ENCODE results near the gene RNF220.

Gene RNF220

DNA sequence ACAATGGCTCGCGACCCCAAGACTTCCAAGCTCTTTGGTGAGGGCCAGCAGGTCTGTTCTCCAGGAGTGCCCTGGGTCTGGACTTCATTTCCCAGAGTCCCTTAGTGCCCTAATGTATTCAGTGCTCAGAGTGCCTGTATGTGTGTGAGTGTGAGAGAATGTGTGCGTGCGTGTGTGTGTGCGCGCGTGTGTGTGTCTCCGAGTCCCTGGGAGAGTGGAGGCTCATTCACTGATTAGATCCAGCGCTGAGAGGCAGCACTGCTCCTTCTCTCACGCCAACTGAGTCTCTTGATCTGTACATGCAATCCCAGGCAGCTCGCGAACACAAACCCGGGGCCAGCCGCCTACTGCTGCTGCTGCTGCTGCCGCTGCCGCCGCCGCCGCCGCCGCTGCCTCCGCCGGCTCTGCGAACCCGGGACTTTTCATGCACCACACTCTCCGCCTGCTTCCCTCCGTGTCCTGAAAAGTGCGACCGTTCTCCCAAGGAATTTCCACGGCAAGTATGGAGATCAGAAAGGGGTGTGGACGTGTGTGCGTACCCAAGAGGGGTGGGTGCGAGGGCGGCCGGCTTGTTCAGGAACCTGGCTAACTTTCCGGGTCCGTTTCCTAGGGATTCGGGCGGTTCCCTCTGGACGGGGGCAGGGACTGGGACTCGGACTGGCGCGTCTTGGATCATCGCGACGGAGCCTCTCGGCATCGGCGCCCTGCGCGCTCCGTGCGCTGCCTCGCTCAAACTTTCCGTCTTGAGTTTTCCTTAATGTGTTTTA is at the start of gene RNF220:
Gene RNF220, plus strand, starts transcription at position 225 of the 767 bp plus-strand sequence.
- peak; percentile 80 for DNase-seq

DNA sequence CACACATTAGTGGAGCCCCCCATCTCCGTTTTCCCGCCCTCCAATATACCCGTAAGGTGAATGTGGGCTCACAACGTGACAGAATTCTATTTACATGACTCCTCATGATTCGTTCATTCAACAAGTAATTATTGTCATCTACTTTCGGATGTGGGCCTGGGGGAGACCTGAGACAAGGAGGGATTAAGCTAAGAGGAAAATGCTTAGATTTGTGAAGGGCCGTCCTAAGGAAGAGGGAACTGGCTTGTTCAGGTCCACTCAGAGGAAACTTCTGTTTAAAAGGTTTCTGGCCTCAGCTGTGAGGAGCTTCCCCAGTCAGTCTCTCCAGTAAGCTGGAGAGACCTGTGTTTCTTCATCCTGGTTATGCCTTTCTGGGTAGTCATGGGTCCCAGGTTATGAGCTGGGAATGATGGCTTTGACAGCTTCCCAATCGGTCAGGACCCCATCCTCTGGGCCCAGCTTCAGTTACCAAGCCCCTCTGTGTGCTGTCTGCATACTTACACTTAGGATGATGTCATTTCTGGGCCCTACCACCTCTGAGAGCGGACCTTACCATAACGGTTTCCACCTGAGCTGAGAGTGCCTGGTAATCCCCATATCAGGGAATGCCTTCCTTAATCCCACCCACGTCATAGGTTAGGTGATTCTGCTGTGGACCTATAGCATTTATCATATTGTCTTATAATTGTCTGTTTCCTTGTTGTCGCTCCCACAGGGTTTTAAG is 49.3 kb upstream of the RNF220 start:
- no peak for DNase-seq

DNA sequence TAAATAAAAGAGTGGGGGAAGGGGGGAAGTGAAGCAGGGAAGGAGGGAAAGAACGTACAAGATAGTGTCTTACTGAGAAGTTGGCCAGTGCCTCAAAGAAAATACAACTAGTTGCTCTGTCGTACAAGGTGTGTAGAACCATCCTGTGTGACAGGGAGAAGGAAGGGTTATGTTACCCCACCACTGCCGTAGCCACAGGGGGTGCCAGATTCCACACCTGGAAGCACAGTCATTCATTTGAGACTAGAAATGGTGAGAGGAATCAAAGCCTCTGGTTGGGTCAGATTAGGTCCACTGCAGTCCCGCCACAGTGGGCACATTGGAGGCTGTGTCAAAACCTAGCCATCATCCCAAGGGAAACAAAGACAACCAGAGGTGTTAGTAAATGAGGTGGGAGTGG is 47.3 kb upstream of the RNF220 start:
- no peak for DNase-seq

DNA sequence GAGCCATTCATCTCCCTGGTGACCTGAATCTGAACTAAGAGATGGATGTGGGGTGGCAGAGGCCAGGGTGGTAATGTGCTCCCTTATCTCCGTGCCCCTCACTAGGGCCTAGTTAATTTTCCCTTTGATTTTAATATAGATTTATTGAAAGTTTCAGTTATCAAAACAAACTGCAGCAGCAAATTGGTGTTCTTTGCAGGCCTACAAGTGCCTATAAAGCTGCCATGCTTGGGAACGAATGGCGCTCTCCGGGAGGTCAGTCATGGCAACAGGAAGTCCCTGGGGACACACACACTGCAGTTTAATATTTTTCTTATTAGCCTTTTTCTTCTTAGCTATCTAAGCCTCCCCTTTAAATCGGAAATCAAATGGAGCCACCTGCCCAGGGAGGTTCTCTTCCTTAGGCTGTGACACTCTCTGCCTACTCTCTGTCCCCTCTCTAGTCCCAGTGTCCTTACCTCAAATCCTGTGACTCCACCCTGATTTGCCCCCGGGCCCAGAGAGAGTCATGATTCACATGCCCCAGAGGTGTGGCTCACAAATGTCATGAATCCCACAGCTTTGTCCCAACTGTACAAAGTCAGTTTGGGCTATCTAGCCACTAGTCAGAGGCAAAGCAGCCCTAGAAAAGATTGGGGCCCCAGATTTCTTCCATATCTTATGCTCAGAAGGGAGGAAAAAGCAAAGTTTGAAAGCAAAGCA is 45.7 kb upstream of the RNF220 start:
- no peak for DNase-seq

DNA sequence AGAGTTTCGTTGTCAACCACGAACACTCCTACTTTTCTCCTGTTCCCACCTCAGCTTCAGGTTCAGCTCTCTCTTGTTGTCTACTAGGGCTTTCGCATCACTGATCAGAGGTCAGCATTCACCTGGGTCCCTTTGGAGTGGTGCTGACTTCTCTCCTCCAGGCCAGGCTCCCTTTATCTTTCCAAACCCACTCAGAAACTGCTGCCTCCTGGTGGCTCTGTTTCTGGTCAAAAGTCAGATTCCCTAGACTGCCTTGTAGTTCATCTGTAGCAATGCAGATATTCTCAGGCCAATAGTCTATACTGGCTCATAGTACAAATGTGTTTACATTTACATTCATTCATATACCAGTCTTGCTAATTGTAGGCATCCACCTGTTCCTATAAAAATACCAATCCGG is 43.6 kb upstream of the RNF220 start:
- DNase-seq = no peak

DNA sequence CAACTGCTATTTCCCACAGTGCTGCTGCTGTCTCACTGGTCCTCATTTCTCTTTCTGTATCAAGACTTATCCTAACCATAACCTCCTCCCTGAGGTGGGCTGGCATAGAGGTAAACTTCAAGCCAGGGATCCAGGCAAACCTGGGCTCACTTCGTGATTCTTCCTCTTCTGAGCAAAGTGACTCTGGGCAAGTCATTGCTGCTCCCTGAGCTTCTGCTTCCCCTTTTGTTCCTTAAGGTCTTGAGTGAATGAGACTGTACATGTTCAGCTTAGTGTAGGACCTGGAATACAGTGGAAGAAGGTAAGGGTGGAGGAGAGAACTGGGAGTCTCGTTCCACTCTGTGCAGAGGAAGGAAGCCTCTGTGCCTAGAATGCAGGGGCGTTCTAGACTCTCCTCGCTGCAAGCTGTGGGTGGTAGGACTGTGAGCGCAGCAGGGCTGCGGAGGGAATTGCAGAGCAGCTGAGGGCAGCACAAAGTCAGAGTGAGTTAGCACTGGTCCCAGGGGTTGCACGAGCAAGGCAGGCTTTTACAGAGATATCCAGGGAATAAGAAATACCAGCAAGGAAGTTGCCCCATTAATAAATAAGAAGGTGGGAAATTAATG is 38.6 kb upstream of the RNF220 start:
- DNase-seq = no peak

DNA sequence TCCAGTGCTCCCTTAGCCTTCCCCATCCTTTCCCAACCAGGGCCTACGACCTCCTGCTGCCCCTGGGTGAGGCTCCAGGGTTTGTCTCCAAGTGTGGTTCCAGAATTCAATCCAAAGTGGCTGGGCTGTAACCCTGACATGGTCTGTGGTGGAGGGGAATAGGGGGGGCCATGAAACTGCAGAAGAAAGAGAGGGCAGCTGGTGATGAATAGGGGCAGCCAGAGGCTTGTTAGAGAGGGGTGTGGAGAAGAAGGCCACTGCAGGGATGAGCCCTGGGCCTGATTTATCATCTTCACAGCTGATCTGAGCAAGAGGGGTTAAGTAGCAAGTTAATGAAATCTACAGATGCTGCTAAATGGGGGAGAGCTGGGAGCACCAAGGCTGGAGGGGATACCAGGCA is 37.1 kb upstream of the RNF220 start:
- no peak for DNase-seq

DNA sequence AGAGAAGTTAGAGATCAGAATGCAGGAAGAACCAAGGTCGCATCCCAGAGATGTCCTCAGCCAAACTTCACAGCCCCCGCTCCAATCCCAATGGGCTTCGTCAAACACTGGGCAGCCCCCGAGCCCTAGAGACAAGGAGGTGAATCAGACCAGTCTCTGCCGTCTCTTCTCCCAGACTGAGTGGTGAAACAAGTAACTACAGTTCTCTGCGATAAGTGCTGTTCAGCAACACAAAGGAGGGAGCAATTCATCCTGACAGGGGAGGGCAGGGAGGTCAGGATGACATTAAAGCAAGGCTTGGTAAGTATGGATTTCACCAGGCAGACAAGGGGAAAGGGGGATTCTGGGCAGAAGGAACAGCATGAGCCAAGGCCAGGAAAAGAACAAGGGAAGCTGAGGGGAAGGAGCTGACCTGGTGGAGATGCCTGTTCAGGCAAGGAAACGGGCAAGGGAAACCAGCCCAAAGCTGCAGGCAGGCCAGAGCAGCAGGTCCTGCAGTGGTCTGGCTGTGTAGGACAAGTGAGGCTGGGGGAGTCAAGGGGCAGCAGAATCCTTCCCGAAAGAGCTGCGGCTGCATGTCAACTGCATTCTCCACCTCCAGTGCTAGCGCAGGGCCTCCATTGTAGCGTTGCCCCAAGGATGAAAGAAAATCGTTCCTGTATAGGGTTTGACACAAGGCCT is 36.4 kb upstream of the RNF220 start:
- no peak for DNase-seq

DNA sequence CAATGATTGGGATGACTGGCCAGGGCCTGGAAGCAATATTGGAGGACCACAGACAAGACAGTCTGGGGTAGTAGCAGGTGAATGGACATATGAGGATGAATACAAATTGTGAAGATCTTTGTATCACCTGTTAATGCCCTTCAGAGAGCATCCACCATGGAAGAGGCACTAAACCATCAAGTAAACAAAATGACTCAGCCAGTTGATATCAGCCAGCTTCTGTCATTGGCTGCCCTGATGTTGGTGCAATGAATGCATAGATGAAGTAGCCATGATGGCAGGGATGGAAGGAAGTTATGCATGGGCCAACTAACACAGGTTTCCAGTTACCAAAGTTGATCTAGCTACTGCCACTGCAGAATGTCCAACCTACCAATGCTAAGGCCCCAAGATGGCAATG is 33.8 kb upstream of the RNF220 start:
- DNase-seq = no peak

DNA sequence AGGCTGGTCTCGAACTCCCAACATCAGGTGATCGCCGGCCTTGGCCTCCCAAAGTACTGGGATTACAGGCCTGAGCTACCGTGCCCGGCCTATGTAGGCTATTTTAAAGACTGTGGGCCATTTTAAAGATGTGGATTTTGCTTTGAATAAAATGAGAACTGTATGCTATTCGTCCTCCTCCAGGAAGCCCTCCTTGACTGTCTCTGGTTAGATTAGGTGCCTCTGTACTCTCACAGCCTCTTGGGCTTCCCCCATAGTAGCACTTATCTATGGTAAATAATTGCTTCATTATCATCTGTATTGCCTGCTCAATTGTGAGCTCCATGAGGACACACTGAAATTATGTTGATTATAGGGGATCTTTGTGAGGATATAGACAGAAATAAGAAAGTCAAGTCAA is 29.5 kb upstream of the RNF220 start:
- DNase-seq = no peak

DNA sequence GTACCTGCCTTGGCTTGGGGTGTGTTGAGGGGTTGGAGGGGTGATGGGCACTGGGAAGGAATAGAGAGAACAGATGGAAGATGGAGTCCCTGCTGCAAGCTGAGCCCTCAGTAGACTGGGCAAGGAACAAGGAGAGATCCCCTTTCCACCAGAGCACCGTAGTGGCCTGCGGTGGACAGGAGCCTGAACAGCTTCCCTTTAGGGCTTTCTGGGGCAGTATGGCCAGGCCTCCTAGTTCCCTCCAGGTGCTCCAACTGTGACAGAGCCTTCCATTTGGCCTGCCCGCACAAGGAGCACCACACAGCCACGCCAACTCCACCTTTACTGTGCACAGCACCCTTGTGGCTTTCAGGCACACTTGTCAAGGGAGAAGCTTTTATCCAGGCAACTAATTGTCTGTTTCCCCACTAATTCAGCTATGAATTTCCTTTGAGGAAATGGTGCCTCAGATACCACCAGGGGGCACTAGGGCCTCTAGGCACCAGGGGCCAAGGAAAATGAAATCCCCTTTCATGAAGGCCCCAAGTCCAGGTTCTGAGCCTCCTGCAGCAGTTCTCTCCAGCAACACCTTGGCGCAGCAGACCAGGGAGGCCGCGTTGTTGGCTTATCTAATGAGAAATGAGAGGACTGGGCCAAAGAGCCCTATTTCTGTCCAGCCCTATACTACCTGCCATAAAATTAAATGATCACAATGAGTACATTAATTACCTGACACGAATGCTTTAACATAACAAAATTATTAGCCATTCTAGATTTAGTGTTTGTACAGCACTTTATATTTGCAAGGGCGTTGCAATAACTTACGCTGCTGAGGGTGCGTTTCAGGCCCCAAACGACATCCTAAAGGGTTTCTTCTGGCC is 26.9 kb upstream of the RNF220 start:
- no peak for DNase-seq

DNA sequence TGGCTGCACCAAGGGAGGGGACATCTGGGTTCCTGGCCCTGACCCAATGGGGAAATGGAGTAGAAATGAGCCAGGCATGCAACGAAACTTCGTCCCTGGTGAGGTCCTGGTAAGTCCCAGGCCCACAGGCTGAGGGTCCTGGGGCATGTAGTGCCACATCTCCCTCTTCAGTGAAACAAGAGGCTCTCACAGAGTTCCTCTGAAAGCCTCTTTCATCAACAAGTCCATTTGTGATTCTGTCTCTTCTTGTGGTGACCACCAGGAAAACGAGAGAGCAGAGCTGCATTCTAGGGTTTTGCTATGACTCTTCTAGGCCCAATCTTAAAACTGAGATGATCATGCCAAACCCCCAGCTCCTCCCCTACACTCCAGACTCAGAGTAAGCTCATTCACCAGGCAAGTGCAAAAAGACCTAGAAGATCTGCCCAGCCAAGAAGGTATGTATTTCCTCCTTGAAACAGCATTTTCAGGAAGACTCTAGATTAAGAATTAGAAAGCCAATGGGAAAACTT is 24.3 kb upstream of the RNF220 start:
- no peak for DNase-seq

DNA sequence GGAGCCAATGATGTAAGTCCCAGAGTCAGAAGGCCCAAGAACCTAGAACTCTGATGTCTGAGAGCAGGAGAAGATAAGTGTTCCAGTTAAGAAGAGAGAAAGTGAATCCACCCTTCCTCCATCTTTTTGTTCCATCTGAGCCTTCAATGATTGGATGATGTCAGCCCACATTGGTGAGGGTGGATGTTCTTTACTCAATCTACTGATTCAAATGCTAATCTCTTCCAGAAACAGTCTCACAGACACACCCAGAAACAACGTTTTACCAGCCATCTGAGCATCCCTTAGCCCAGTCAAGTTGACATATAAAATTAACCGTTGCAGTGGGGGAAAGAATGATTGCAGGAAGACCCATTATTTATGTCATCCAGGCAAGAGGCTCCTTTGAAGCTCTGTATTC is 16.5 kb upstream of the RNF220 start:
- no peak for DNase-seq

DNA sequence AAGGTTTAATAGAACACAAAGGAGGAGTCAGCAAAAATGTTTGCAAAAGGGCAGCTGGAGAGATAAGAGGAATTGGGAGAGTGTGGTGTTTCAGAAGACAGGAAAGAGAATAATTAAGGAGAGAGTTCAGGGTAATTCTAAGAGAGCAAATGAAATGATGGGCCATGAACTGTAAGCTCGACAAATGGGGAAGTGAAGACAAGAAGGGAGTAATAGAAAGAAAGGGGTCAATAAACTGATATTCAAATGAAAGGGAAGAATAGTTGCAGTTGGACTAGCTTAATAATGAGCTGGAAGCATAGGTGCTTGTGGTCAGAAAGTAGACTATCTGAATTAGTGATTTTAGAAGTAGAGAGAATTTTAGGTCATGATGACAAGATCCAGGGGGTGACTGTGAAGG is 15.6 kb upstream of the RNF220 start:
- DNase-seq = no peak

DNA sequence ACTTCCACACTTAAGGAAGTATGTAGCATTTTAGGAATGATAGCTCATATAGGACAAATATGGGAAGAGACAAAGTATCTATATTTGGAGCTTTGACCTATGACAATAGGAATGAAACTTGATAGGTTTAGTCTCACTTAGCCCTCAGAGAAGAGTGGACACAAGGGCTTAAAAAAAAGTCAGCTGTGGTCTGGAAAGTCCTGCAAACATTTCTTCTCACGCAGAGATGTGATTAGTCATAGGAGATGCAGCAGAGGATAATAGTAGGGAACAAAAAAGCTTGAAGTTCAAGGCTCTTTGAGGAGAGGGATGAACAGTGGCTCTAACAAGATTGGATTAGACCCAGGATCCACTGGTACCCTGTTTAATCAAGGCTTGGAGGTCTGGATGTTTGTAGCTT is 14.8 kb upstream of the RNF220 start:
- DNase-seq = no peak

DNA sequence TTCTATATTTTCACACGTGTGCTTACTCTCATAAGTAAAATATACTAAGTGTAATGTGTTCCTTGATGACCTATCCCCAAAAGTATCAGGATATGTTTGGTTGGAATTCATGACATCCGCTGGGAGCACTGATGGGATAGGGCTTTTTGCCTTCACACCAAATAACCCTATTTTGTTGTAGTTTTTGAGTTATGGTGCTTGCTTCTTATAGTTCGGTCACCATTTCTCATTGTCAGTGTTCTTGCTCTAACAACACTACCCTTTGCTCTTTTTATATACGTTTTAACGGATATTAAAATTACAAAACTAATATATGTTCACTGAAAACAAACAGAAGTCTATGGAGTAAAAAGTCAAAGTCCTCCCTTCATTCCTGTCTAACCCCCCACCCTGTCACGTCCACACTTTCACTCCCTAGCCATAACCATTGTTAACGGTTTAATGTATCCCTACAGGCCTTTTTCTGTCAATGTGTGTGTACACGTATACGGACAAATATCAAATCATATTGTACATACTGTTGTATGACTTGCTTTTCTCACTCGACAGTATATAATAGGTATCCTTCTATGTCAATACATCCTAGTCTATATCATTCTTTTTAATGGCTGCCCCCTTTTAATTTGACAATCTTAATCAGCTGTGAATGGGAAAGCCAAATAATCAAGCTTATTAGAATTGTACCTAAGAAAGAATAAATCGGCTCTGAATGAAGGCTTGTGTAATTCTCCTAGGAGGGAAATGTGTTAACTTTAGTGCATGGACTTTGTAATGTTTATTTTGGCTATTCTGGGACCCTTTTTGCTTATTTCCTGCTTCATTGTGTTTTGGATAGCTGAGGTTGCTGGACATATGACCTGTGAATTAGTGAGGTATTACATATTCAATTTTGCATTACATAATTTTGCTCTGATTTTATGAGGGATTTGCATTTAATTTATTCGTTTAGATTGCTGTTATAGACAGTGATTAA is 3.5 kb upstream of the RNF220 start:
- DNase-seq = no peak

DNA sequence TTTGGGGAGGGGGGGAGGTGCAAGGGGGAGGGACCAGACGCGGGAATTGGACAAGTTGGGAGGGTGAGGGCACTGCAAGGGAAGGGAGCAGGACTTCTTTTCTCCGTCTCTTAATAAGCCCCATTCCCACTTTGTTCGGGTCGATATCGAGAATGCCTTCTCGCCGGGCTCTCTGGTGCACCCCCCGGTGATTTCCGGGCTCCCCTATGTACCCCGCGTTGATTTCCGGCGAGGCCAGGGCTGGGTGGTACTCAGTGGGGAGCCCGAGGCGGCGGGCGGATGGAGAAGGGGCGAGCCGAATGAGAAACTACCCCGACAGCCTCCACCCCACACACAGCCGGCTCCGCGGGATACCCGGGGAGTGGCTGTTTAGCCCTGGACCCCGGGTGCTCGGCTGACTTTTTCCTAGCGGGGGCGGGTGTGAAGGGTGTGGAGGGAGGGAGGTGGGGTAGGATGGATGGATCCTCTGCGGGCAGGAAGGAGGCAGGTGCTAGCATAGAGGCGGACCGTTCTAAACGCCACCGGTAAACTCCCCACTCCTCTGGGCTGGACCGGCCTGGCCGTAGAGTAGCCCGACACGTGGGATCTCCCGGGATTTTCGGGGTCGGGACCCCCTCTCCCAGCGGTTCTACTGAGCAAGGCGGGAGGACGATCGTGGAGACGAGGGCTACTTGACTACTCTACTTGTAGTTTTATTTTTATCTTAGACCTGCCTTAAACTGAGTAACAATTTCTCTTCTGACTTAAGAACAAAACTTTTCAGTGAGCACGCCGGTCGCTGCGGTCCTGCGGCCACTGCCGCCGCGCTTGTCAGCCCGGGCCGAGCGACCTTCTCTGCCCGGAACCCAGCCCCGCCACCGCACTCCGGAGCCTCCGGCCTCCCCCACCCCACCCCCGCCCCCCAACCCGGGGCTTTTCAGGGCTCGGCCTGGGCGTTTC is 1.0 kb downstream of the RNF220 start:
- peak; percentile 15 for DNase-seq

DNA sequence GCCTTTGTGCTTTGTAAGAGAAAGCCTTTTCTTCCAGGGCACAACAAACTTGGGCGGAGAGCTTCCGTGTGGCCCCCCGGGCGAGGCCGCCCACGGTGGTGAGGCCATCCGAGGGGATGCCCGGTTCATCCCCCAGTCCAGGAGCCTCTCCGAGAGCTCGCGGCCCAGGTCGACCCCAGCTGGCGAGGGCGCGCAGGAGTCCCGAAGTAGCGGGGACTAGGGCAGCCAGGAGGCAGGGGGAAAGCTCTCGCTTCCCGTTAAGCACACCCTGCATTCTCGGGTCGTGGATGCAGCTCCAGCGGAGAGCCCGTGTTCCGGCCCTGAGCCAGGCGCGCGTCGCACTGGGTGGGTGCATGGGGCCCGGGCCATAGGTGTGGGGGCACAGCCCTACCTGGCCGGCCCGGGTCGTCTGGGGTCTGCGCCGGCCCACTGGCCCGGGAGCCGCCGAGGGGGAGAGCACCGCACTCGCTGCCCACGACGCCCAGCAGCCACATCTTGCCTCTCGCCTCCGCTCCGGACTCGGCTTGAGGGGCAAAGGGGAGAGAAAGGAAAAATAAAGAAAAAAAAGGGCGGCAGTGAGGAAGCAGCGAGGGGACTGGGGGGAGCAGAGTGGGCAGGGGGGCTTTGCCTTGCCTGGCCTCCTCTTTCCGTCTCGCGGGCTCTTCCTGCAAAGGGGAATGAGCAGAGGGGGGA is 1.8 kb downstream of the RNF220 start:
- no peak for DNase-seq
